Stimulated activated naive CD4-positive, alpha-beta T cell (primary cell): ENCODE results near the gene P4HA3.
"Not testable (repeated sequence)": the region's sequence is repeated elsewhere in the genome, so short reads cannot be mapped to it uniquely, and the experiment has no call there.

Source experiments
- DNase-seq, 6 experiments: peaks; one replicate each; lab custom pipeline; 2025; lab: John Stamatoyannopoulos, UW

Gene P4HA3

GRCh38 chr11:74311352-74311926 lies at the start of gene P4HA3:
P4HA3 (minus strand) TSS chr11:74311640; CDS start chr11:74311611, 29 bp downstream.
- peak in 4 of 6 experiments; percentile 20 to 53 (median 29) for DNase-seq

GRCh38 chr11:74357449-74357848 lies 46.0 kb upstream of the P4HA3 start:
- no peak for DNase-seq

DNA sequence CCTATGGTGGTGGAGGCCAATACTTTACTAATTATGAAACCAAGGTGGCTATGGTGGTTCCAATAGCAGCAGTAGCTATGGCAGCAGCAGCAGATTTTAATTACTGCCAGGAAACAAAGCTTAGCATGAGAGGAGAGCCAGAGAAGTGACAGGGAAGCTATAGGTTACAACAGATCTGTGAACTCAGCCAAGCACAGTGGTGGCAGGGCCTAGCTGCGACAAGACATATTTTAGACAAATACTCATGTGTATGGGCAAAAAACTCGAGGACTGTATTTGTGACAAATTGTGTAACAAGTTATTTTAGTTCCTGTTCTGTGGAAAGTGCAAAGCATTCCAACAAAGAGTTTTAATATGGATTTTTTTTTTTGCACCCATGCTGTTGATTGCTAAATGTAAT lies 44.2 kb upstream of the P4HA3 start:
- DNase-seq = no peak

DNA sequence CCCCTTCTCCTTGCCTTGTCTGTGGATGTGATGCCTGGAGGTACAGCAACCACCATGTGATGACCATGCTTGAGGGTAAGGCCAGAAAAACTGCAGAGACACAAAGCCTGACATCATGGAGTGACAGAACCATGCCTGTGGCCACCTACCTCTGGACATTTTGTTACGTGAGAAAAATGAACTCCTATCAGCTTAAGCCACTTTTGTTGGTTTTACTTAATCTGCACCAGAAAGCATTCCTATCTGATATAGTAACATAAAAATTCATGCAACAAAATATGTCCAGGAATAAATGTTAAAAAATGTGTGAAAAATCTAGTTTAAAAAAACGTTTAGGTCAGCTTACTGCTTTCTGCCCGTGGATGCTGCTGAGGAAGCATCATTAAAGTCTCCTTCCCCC lies 42.6 kb upstream of the P4HA3 start:
- DNase-seq = no peak

DNA sequence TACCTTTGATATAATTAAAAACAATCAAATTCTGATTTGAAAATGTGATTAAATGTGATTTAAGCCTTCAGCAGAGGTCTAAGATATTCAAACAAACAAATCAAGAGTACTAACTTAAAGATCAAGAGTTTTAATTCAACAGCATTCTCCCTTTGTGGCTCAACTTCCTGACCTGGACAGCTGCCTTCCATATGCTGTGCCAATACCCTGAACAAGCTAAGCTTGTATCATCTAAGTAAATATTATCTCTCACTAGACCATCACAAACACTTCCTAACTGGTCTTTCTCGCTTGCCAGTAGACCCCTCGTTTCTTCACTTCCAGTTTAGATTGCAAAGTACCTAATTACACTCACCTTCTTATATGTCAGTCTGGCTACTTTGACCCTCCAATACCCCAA lies 35.9 kb upstream of the P4HA3 start:
- no peak for DNase-seq

DNA sequence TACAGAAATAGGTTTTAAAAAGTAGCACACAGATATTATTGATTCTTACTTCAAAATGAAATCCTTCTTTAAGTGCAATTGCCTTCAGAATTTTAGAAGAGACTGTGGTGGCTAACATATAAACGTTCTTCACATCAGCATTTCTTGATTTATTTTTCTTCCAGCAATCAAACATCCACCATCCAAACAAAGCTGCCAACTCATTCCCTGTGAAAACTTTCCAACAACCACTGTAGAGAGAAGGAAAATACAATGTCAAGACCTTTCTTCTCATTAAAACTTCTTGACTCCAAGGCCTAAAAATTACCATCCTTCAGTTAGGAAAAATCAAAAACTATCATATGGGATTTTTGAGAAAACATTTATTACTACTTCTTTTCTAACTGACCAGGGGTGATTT lies 34.0 kb upstream of the P4HA3 start:
- no peak for DNase-seq

GRCh38 chr11:74341921-74342320 lies 30.5 kb upstream of the P4HA3 start:
- no peak for DNase-seq

GRCh38 chr11:74339619-74340018 lies 28.2 kb upstream of the P4HA3 start:
- DNase-seq = no peak

GRCh38 chr11:74338963-74339362 lies 27.5 kb upstream of the P4HA3 start:
- DNase-seq = no peak

GRCh38 chr11:74333193-74333592 lies 21.8 kb upstream of the P4HA3 start:
- no peak for DNase-seq

DNA sequence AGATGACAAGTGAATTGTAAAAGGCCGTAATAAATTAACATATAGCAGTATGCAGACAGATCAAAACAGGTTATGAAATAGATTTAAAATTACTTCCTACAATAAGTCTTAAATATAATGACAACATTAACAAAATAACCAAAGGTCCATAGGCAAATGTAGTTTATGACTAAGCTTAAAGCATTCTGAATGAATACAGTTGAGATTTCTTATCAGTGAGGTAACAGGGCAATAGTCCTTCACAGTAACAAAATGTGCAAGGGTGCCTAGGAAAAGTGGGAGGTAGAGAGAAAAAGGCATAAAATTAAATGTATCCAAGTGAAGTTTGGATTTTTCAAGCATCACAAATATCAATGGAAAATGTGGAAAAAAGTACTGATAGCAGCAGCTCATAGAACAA lies 20.9 kb upstream of the P4HA3 start:
- no peak for DNase-seq

DNA sequence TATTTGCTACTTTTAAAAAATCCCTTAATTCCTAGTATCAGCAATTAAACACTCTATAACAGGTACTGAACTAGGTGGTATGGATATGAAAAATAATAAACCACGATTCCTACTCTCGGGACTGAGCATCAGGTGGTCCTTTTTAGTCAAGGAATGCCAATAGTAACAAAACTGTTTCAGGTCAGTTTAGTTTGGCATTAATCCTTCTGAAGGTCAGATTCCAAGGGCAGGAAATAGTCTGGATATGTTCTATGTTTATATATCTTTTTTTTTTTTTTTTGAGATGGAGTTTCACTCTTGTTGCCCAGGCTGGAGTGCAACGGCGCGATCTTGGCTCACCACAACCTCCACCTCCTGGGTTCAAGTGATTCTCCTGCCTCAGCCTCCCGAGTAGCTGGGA lies 19.6 kb upstream of the P4HA3 start:
- not testable (repeated sequence) for DNase-seq

DNA sequence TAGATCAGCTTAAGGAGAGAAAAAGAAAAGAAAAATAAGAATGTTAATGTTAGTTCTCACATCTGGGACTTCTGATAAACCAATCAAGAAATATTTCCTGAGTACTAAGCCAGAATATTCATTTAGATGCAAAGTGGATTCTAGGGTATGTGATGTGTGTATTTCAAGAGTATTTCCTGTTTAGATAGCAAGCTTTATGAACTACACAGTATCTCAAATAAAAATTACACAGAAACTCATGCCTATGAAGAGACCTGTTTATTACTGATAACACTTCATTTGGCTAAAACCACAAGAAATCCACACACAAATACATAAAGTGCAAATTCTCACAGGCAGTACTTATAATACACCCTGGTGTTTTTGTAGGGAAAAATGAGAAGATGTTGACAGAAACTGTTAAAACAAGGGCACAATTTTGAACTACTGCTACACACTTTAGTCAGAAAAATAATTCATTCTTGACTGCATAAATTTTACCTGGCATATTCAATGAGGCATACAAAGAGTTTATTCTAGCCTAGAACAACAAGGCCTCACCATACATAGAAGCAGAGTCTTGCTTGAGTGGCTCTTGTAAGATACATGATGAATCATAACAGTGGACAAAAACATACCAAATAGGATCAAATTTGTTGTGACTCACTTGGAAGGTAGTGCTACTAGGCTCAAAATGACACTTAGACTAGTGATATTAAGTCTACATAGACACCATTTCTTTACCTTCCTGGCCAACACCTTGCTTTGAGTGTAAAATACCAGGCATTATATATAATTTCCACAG lies 18.8 kb upstream of the P4HA3 start:
- DNase-seq = no peak

DNA sequence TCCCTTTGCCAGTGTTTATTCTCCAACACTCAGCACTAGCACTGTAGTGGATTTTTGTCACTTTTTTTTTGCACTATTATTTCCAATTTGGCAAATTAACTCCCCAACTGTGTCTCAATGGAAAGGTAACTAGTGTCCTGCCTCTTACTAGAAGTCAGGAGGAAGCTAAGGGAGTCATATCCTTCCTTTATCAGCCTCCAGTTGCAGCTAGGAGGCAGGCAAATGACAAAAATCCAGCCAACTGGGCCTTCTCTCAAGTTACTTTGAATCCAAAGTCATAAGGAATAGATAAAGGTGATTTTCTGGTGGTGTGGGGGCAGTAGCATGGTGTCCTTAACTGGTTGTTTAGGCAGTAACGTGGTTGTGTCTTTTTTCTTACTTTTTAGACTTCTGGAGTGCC lies 15.6 kb upstream of the P4HA3 start:
- DNase-seq = no peak

GRCh38 chr11:74326665-74327064 lies 15.2 kb upstream of the P4HA3 start:
- DNase-seq = no peak

- DNase-seq = no peak
Observed at GRCh38 chr11:74325649-74326645, 14.5 kb upstream of the P4HA3 start.

- DNase-seq = no peak
Observed at GRCh38 chr11:74322667-74323066, 11.2 kb upstream of the P4HA3 start.

- peak in 3 of 6 experiments; percentile 6 to 23 (median 13) for DNase-seq
Observed at GRCh38 chr11:74321487-74322188, 10.2 kb upstream of the P4HA3 start.

- DNase-seq = no peak
Observed at GRCh38 chr11:74320538-74320937, 9.1 kb upstream of the P4HA3 start.

- DNase-seq = no peak
Observed at GRCh38 chr11:74319139-74319816, 7.8 kb upstream of the P4HA3 start.

- no peak for DNase-seq
Observed at GRCh38 chr11:74318241-74318932, 6.9 kb upstream of the P4HA3 start.
